Activated naive CD8-positive, alpha-beta T cell treated with anti-CD3 and anti-CD28 coated beads, Interleukin-2, amount 50 U/mL, for 16 hours (primary cell): ENCODE results near the gene YARS1.
"Not testable (repeated sequence)": the region's sequence is repeated elsewhere in the genome, so short reads cannot be mapped to it uniquely, and the experiment has no call there.

Experiments
- DNase-seq: peaks from one replicate; pipeline ENCODE4 v3.0.0-alpha.2; 2020; ENCODE audit warnings: low read depth, low spot score

The YARS1 gene

DNA sequence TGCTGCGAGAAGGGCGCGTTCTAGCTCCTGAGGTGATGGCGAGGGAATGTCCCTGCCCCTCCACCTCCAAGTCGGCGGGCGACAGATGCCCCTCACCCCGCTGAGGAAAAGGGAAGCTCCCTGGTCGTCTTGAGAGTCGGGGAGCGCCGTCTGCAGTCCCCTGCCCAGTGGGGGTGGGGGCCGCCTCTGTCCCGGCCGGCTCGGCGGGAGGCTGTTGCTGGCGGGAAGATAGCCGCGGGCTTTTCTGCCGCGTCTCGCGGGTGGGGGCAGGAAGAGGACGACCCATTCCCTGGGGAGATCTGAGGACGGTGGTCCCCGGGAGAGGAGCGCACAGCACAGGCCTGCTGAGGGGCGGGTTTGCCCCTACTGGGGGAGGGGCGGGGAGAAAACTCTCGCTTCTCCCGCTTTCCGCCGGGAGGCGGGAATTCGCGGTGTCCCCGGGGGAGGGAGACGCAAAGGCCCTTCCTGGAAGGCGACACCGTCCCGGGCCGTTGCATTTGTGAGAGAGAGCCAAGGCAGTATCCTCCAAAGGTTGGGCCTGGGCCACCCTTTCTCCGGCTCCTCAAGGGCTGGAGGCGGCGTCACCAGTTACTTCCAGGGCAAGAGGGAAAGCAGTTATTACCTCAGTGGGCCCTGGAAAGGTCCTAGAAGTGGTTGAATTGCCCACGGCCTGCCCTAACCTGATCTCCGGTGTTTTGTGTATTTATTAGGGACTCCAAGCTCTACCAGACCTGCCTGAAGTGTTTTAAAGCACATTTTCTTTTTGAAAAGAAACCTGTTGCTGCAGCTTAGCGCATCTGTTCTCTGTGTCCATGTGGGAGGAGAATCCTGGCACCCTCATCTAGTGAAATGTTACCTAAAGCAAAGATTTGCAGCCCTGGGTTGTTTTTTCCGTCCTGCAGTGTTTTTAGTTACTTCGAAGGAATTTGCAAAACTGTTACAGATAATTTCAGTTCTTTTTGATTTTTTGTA is 943 bp upstream of the YARS1 start:
- no peak for DNase-seq

GRCh38 chr1:32816676-32817158 is 441 bp downstream of the YARS1 start:
- DNase-seq: no peak

DNA sequence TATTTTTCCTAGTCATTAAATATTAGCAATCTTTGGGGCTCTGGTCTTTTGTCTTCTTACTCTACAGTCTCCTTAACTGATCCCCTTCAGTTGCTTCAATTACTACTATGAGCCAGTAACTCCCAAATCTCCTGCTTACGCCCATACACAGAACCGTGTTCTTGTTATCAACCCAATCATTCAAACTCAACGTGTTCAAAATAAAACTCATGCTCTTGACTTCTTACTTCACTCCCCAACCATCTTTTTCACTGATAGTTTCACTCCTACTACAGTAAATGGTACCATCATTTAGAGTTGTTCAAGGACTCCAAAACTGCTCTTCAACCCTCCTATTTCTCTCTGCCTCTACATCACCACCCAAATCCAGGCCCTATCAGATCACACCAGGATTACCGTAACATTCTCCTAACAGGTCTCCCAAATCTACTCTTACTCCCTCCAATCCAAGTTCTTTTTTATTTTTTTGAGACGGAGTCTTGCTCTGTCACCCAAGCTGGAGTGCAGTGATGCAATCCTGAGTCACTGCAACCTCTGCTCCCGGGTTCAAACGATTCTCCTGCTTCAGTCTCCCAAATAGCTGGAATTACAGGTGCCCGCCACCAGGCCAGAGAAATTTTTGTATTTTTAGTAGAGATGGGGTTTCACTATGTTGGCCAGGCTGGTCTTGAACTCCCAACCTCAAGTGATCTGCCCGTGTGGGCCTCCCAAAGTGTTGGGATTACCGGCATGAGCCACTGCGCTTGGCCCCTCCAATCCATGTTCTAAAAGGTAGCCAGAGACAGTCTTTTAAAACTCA is 3.0 kb downstream of the YARS1 start:
- no peak for DNase-seq

DNA sequence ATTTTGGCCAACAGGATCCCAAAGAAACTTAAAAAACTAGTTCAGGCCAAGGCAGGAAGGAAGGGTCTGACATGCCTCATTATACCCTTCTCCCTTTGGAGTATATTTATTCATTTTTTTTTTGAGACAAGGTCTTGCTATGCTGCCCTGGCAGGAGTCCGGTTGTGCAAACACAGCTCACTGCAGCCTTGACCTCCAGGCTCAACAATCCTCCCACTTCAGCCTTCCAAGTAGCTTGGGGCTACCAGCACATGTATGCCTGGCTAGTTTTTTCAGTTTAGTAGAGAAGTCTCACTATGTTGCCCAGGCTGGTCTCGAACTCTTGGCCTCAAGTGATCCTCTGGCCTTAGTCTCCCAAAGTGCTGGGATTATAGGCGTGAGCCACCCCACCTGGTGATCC is 5.2 kb downstream of the YARS1 start:
- DNase-seq: no peak

DNA sequence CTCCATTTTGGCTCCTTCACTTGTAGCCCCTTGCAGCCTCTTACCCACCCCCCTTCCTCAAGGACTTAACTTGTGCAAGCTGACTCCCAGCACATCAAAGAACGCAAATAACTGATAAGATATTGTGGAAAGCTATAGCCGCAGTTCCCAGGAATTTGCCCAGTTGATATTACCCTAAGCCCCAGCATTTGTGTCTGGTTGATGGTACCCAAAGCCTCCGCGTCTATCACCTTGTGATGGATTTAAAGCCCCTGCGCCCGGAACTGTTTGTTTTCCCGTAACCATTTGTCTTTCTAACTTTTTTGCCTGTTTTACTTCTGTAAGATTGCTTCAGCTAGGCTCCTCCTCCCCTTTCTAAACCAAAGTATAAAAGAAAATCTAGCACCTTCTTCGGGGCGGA is 5.9 kb downstream of the YARS1 start:
- DNase-seq: no peak

- no peak for DNase-seq
These were observed 6.8 kb downstream of the YARS1 start for GRCh38 chr1:32810358-32810757.

DNA sequence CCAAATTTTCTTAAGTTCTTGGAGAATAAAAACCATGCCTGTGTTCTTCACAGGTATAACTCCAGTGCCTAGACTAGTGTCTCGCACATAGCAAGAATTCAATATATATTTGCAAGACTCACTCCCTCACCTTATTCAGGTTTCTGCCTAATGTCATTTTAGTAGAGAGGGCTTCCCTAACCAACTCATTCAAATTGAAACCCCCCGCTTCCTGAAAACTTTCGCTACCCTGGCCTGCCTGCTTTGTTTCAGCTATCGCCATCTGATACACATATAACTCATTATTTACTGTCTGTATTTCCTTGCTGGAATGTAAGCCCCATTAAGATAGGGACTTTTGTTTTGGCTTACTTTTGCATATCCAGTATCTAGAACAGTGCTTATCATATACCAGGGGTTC is 8.6 kb downstream of the YARS1 start:
- no peak for DNase-seq

GRCh38 chr1:32806910-32807523 is 10.1 kb downstream of the YARS1 start:
- no peak for DNase-seq

- DNase-seq: no peak
These were observed 10.9 kb downstream of the YARS1 start for GRCh38 chr1:32806290-32806689.

GRCh38 chr1:32804460-32804859 is 12.7 kb downstream of the YARS1 start:
- not testable (repeated sequence) for DNase-seq

- no peak for DNase-seq
These were observed 16.0 kb downstream of the YARS1 start for GRCh38 chr1:32801096-32801715.

DNA sequence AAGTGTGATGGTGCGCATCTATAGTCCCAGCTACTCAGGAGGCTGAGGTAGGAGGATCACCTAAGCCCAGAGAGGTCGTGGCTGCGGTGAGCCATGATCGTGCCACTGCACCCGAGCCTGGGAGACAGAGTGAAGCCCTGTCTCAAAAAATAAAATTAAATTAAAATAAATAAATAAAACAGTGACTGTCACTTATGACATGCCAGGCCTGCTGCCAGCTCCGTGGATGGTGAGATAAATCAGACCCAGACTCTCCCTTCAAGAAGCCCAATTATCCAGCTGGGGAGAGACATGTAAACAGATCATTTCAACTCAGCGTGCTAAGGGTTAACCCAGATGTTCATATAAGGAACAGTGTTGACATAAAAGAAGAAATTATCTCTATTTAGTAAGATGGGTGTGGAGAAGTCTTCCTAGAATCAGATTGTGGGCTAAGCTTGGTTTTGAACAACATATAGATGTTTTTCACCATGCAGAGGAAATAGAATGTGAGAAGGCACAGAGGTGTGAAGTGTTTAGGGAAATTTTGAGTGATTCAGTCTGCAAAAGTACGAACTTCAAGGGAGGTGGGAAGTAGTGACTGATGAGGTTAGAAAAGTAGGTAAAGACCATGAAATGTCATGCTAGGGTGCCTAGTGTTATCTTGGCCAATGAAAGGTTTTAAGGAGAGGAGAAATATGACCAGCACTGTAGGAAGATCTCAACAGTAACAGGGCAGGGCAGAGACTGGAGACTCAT is 18.3 kb downstream of the YARS1 start:
- no peak for DNase-seq

DNA sequence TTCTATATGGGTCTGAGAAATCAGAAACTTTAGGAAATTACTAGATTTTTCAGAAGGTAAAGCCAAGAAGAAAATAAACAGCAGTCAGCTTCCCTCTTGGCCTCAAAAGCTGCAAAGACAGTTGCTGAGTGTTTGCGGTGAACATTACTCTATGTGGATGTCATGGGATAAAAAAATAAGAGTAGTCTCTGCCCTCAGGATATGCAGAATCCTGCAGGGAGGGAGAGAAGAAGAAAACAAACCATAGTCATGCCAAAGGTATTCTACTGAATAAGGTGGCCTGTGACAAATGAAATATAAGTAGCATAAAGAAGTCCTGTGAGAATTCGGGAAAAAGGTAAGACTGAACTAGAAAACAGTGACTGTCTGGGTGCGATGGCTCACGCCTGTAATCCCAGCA is 19.0 kb downstream of the YARS1 start:
- DNase-seq: no peak

DNA sequence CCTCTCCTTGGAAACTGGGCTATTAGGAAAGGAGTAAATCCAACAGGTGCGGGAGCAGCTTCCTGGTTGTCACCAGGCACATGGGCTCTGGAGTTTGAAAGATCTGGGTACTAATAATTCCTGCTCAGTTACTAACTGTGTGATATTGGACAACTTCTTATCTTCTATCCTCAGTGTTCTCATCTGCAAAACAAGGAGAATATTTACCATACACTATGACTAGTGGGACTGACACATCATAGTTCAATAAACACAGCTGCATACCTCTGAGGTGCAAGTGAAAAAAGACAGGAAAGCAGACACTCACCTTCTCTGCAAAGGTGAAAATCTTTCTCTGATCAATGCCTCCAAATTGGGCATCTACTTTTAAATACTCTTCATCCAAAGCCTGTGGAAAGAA is 19.7 kb downstream of the YARS1 start:
- DNase-seq: no peak

- DNase-seq: not testable (repeated sequence)
These were observed 21.4 kb downstream of the YARS1 start for GRCh38 chr1:32795763-32796162.

- no peak for DNase-seq
These were observed 25.3 kb downstream of the YARS1 start for GRCh38 chr1:32791881-32792280.

- not testable (repeated sequence) for DNase-seq
These were observed 27.8 kb downstream of the YARS1 start for GRCh38 chr1:32789356-32789755.

DNA sequence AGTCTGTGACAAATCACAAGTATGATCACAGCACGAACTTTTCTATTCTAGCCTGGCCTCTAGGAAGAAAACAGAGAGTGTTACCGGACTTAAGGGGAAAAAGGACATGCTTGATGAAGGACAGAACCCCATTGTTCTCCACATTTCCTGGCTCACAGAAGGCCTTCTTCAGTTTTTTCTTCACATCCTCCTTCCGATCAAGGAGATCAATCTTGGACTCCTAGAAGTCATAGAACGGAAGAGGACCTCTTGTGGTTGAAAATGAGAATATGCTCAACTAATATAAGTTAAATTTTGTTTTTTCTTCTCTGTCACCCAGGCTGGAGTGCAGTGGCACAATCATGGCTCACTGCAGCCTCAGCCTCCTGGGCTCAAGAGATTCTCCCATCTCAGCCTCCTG is 30.3 kb downstream of the YARS1 start:
- no peak for DNase-seq

GRCh38 chr1:32784817-32785216 is 32.3 kb downstream of the YARS1 start:
- DNase-seq: no peak

DNA sequence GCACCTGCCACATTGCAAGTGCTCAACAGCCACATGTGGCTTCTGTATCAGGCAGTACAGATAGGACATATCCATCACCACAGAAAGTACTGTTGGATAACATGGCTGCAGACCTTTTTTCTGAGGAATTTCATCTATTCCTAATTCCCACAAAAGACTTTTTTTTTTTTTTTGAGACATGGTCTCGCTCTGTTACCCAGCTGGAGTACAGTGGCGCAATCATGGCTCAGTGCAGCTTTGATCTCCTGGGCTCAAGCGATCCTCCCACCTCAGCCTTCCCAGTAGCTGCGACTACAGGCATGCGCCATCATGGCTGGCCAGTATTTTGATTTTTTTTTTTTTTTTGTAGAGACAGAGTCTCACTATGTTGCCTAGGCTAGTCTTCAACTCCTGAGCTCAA is 33.3 kb downstream of the YARS1 start:
- no peak for DNase-seq

DNA sequence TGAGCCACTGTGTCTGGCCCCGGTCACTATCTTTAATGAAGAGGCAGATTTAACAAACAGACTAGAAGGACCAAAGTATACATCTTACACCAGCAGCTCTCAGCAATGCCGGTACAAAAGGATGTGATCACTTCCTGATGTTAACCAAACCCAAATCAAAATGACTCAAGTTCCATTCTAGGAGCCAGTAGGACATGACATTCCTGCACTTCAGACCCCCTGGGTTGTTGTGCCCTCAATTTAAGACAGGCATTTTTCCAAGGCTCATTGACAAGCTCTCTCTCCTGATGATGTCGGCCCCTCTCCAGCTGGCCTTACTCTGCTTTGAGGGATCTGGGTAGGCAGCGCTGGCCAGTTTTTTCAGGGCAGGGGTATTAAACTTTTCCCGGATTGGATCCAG is 35.1 kb downstream of the YARS1 start:
- DNase-seq: no peak
